ENCODE measurements around the gene VAT1L.

VAT1L gene

GRCh38 chr16:77961814-77962213, 173.4 kb downstream of the VAT1L start:
- Histone ChIP-seq H4K8ac (ENCODE audit: low read length) (no peak overlapping the region), H3K9ac (ENCODE audit: low read length) (no peak overlapping the region), H3K18ac (ENCODE audit: low read depth in 1 of 2, low read length in 2 of 2) (no peak overlapping the region), H3K4me3 (ENCODE audit: insufficient read depth in 1 of 2, low read depth in 1 of 2, low read length in 2 of 2) (no peak overlapping the region), H3K4me1 (ENCODE audit: control insufficient read depth, insufficient read depth, low read depth, low read length) (no peaks in the 10 kb centered on the region), H3K9me3 (ENCODE audit: control insufficient read depth, low read length) (no peaks in the 10 kb centered on the region), H3K79me1 (replicated peaks; ENCODE audit: low read length, poor library complexity, severe bottlenecking) (no peaks in the 10 kb centered on the region), H2BK5ac (ENCODE audit: low read depth, low read length, poor library complexity, severe bottlenecking) (no peak overlapping the region), H3K27me3 (ENCODE audit: control insufficient read depth in 1 of 2, insufficient read depth in 1 of 2, low read length in 2 of 2) (peaks cover 0 to 18% of the 10 kb centered on the region in 2 experiments), H3K23ac (ENCODE audit: low read length in 2 of 2) (no peak overlapping the region), H2BK12ac (ENCODE audit: low read length in 2 of 2) (no peak overlapping the region), H3K14ac (ENCODE audit: low read length in 2 of 2) (no peak overlapping the region), H4K91ac (ENCODE audit: low read length) (no peak overlapping the region), H3K4me2 (ENCODE audit: low read length, poor library complexity, severe bottlenecking) (no peak overlapping the region), H2AK5ac (ENCODE audit: low read length, severe bottlenecking) (no peak overlapping the region), H3K27ac (ENCODE audit: low read length, poor library complexity, severe bottlenecking) (no peak overlapping the region), H3K4ac (ENCODE audit: low read depth in 1 of 2, low read length in 2 of 2) (no peak overlapping the region), H3K36me3 (ENCODE audit: control insufficient read depth in 1 of 2, insufficient read depth in 2 of 2, low read depth in 1 of 2, low read length in 2 of 2) (no peaks in the 10 kb centered on the region), H2AFZ (ENCODE audit: low read depth, low read length) (no peak overlapping the region), H2BK120ac (ENCODE audit: low read depth, low read length) (no peak overlapping the region), H2BK15ac (ENCODE audit: low read depth, poor library complexity, severe bottlenecking) (no peak overlapping the region)
- peak; percentile 24 for DNase-seq
- 75% methylated on average over 1 of the region's 3 CpGs for WGBS

- Histone ChIP-seq H2AFZ (ENCODE audit: low read depth, low read length) (no peak overlapping the region), H2BK15ac (ENCODE audit: low read depth, poor library complexity, severe bottlenecking) (no peak overlapping the region), H3K9ac (ENCODE audit: low read length) (no peak overlapping the region), H3K4me3 (ENCODE audit: insufficient read depth in 1 of 2, low read depth in 1 of 2, low read length in 2 of 2) (no peak overlapping the region), H3K14ac (ENCODE audit: low read length in 2 of 2) (no peak overlapping the region), H3K4me1 (ENCODE audit: control insufficient read depth, insufficient read depth, low read depth, low read length) (no peaks in the 10 kb centered on the region), H3K36me3 (ENCODE audit: control insufficient read depth in 1 of 2, insufficient read depth in 2 of 2, low read depth in 1 of 2, low read length in 2 of 2) (no peaks in the 10 kb centered on the region), H4K8ac (ENCODE audit: low read length) (peak overlapping the region; percentile 1), H3K79me1 (replicated peaks; ENCODE audit: low read length, poor library complexity, severe bottlenecking) (no peaks in the 10 kb centered on the region), H4K91ac (ENCODE audit: low read length) (no peak overlapping the region), H3K18ac (ENCODE audit: low read depth in 1 of 2, low read length in 2 of 2) (no peak overlapping the region), H3K4me2 (ENCODE audit: low read length, poor library complexity, severe bottlenecking) (no peak overlapping the region), H3K27me3 (ENCODE audit: control insufficient read depth in 1 of 2, insufficient read depth in 1 of 2, low read length in 2 of 2) (peaks cover 7 to 25% of the 10 kb centered on the region in 2 experiments), H3K23ac (ENCODE audit: low read length in 2 of 2) (peak overlapping the region in 1 of 2 experiments; percentile 19), H2AK5ac (ENCODE audit: low read length, severe bottlenecking) (no peak overlapping the region), H2BK12ac (ENCODE audit: low read length in 2 of 2) (no peak overlapping the region), H3K4ac (ENCODE audit: low read depth in 1 of 2, low read length in 2 of 2) (no peak overlapping the region), H2BK120ac (ENCODE audit: low read depth, low read length) (no peak overlapping the region), H3K27ac (ENCODE audit: low read length, poor library complexity, severe bottlenecking) (no peak overlapping the region), H2BK5ac (ENCODE audit: low read depth, low read length, poor library complexity, severe bottlenecking) (no peak overlapping the region), H3K9me3 (ENCODE audit: control insufficient read depth, low read length) (no peaks in the 10 kb centered on the region)
- no peak for DNase-seq
- 97% methylated on average over 3 of the region's 3 CpGs for WGBS
Observed at GRCh38 chr16:77962689-77963088, 174.3 kb downstream of the VAT1L start.

- no peak overlapping the region for H2BK15ac ChIP-seq (ENCODE audit: low read depth, poor library complexity, severe bottlenecking)
- H3K4me3 ChIP-seq (ENCODE audit: insufficient read depth in 1 of 2, low read depth in 1 of 2, low read length in 2 of 2), result no peak overlapping the region
- DNase-seq, result peak; percentile 28
- 54% methylated on average over 15 of the region's 16 CpGs for WGBS
- H4K91ac ChIP-seq (ENCODE audit: low read length), result no peak overlapping the region
- H3K27ac ChIP-seq (ENCODE audit: low read length, poor library complexity, severe bottlenecking), result no peak overlapping the region
- no peaks in the 10 kb centered on the region for H3K79me1 ChIP-seq (replicated peaks; ENCODE audit: low read length, poor library complexity, severe bottlenecking)
- no peak overlapping the region for H2BK5ac ChIP-seq (ENCODE audit: low read depth, low read length, poor library complexity, severe bottlenecking)
- no peak overlapping the region for H2AFZ ChIP-seq (ENCODE audit: low read depth, low read length)
- peak overlapping the region in 1 of 2 experiments; percentile 72 for H2BK12ac ChIP-seq (ENCODE audit: low read length in 2 of 2)
- peaks cover 7 to 25% of the 10 kb centered on the region in 2 experiments for H3K27me3 ChIP-seq (ENCODE audit: control insufficient read depth in 1 of 2, insufficient read depth in 1 of 2, low read length in 2 of 2)
- H3K4me2 ChIP-seq (ENCODE audit: low read length, poor library complexity, severe bottlenecking), result no peak overlapping the region
- no peaks in the 10 kb centered on the region for H3K4me1 ChIP-seq (ENCODE audit: control insufficient read depth, insufficient read depth, low read depth, low read length)
- H2AK5ac ChIP-seq (ENCODE audit: low read length, severe bottlenecking), result no peak overlapping the region
- no peaks in the 10 kb centered on the region for H3K36me3 ChIP-seq (ENCODE audit: control insufficient read depth in 1 of 2, insufficient read depth in 2 of 2, low read depth in 1 of 2, low read length in 2 of 2)
- H3K4ac ChIP-seq (ENCODE audit: low read depth in 1 of 2, low read length in 2 of 2), result peak overlapping the region in 1 of 2 experiments; percentile 42
- H2BK120ac ChIP-seq (ENCODE audit: low read depth, low read length), result no peak overlapping the region
- H3K18ac ChIP-seq (ENCODE audit: low read depth in 1 of 2, low read length in 2 of 2), result peak overlapping the region in 1 of 2 experiments; percentile 14
- H3K23ac ChIP-seq (ENCODE audit: low read length in 2 of 2), result peak overlapping the region in 1 of 2 experiments; percentile 19
- H3K14ac ChIP-seq (ENCODE audit: low read length in 2 of 2), result peak overlapping the region in 1 of 2 experiments; percentile 77
- no peaks in the 10 kb centered on the region for H3K9me3 ChIP-seq (ENCODE audit: control insufficient read depth, low read length)
- peak overlapping the region; percentile 1 for H4K8ac ChIP-seq (ENCODE audit: low read length)
- no peak overlapping the region for H3K9ac ChIP-seq (ENCODE audit: low read length)
Observed at GRCh38 chr16:77963185-77964044, 175.1 kb downstream of the VAT1L start.

GRCh38 chr16:77965346-77965745, 177.0 kb downstream of the VAT1L start:
- WGBS, result 71% methylated on average over 3 of the region's 3 CpGs
- Histone ChIP-seq H3K4me2 (ENCODE audit: low read length, poor library complexity, severe bottlenecking) (no peak overlapping the region), H3K4ac (ENCODE audit: low read depth in 1 of 2, low read length in 2 of 2) (no peak overlapping the region), H2BK120ac (ENCODE audit: low read depth, low read length) (no peak overlapping the region), H3K14ac (ENCODE audit: low read length in 2 of 2) (no peak overlapping the region), H4K91ac (ENCODE audit: low read length) (no peak overlapping the region), H2AK5ac (ENCODE audit: low read length, severe bottlenecking) (no peak overlapping the region), H3K9ac (ENCODE audit: low read length) (no peak overlapping the region), H2BK15ac (ENCODE audit: low read depth, poor library complexity, severe bottlenecking) (no peak overlapping the region), H3K36me3 (ENCODE audit: control insufficient read depth in 1 of 2, insufficient read depth in 2 of 2, low read depth in 1 of 2, low read length in 2 of 2) (no peaks in the 10 kb centered on the region), H3K27me3 (ENCODE audit: control insufficient read depth in 1 of 2, insufficient read depth in 1 of 2, low read length in 2 of 2) (peaks cover 7 to 25% of the 10 kb centered on the region in 2 experiments), H3K9me3 (ENCODE audit: control insufficient read depth, low read length) (no peaks in the 10 kb centered on the region), H2BK5ac (ENCODE audit: low read depth, low read length, poor library complexity, severe bottlenecking) (no peak overlapping the region), H3K23ac (ENCODE audit: low read length in 2 of 2) (peak overlapping the region in 1 of 2 experiments; percentile 64), H3K4me3 (ENCODE audit: insufficient read depth in 1 of 2, low read depth in 1 of 2, low read length in 2 of 2) (no peak overlapping the region), H2AFZ (ENCODE audit: low read depth, low read length) (no peak overlapping the region), H3K18ac (ENCODE audit: low read depth in 1 of 2, low read length in 2 of 2) (no peak overlapping the region), H2BK12ac (ENCODE audit: low read length in 2 of 2) (peak overlapping the region in 1 of 2 experiments; percentile 67), H4K8ac (ENCODE audit: low read length) (no peak overlapping the region), H3K4me1 (ENCODE audit: control insufficient read depth, insufficient read depth, low read depth, low read length) (no peaks in the 10 kb centered on the region), H3K27ac (ENCODE audit: low read length, poor library complexity, severe bottlenecking) (no peak overlapping the region), H3K79me1 (replicated peaks; ENCODE audit: low read length, poor library complexity, severe bottlenecking) (no peaks in the 10 kb centered on the region)
- peak; percentile 79 for DNase-seq

Measured in mesenchymal stem cell (in vitro differentiated cells and primary cell).